HepG2 (cell line): Measurements from ENCODE around the gene TXNL4A. TPM values are rescaled to one million over a fixed set of nuclear protein-coding genes. Genes with fewer than 3 reads are reported as not detected.
A peak's percentile ranks its signal among the peaks of the same experiment; 100 is the strongest.

Source experiments
- ATAC-seq: fragments of 200-7000 bp; cut with Tn5 transposase; 3 replicates; pipeline ENCODE4 v1.9.1; 2020; ENCODE audit warnings: mild to moderate bottlenecking, moderate library complexity
- BruUV-seq: library from RNA; stranded (reverse); fragments of 400-500 nt; replicated peaks from 2 replicates; lab custom pipeline; 2021; lab: Mats Ljungman, UMichigan
- CTCF ChIA-PET: fragments of 300-600 bp; formaldehyde crosslinking; extraction: SDS; loops from one replicate; lab custom pipeline; 2021; ENCODE audit warnings: low total read pairs, inconsistent platforms, low intra/inter-chr PET ratio; lab: Yijun Ruan, JAX
- POLR2A ChIA-PET: fragments of 350-600 bp; sonication (Branson Sonifier 250); formaldehyde crosslinking; loops from one replicate; lab custom pipeline; 2020; ENCODE audit warnings: antibody characterized with exemption, inconsistent platforms; lab: Yijun Ruan, JAX
- DNase-seq: peaks from one replicate; pipeline ENCODE4 v3.0.0-alpha.2; 2015; ENCODE audit warnings: low spot score
- FAIRE-seq: peaks from 3 replicates; lab custom pipeline; 2011; peaks lifted over from hg19 to GRCh38; lab: Jason Lieb, UNC
- H2AFZ ChIP-seq: one replicate; pipeline ENCODE4 v1.6.1; 2011; ENCODE audit warnings: low read length, inconsistent platforms
- H3K27ac ChIP-seq: fragments of 300-600 bp; 3 replicates; pipeline ENCODE4 v1.8.0; 2011; ENCODE audit warnings: mixed run types, mild to moderate bottlenecking, mixed read lengths, low read length, inconsistent platforms; ENCODE audit not compliant: insufficient read depth; ENCODE audit errors: extremely low read length
- H3K27me3 ChIP-seq, 2 experiments: fragments of 200-600 bp in 1 of 2; 2 replicates in 1 of 2; 3 replicates in 1 of 2; pipeline versions ENCODE4 v1.6.0 to v1.8.0; 2011; ENCODE audit warnings: low read length in 2 of 2, mild to moderate bottlenecking in 2 of 2, moderate library complexity in 2 of 2, inconsistent platforms in 1 of 2; ENCODE audit not compliant: insufficient read depth in 2 of 2, control insufficient read depth in 1 of 2
- H3K36me3 ChIP-seq, 2 experiments: fragments of 200-600 bp in 1 of 2; replicated peaks in 1 of 2; 2 replicates in 1 of 2; 3 replicates in 1 of 2; pipeline versions ENCODE4 v1.5.1 to v1.8.0; 2011; ENCODE audit warnings: low read length in 2 of 2, inconsistent platforms in 1 of 2; ENCODE audit not compliant: insufficient read depth in 2 of 2, control insufficient read depth in 1 of 2
- H3K4me1 ChIP-seq: 2 replicates; pipeline ENCODE4 v1.5.1; 2012; ENCODE audit warnings: low read length, inconsistent platforms; ENCODE audit not compliant: insufficient read depth
- H3K4me2 ChIP-seq: 2 replicates; pipeline ENCODE4 v1.6.0; 2011; ENCODE audit warnings: low read depth, low read length, inconsistent platforms
- H3K4me3 ChIP-seq, 3 experiments: fragments of 200-600 bp in 1 of 3; sonication (generic), shearing (Covaris generic) in 1 of 3; replicated peaks in 1 of 3; 2 replicates each; pipeline ENCODE4 v1.5.1; 2011 to 2016; ENCODE audit warnings: low read length in 3 of 3, inconsistent platforms in 2 of 3, low read depth in 2 of 3, mild to moderate bottlenecking in 2 of 3, control low read depth in 1 of 3, mixed read lengths in 1 of 3; ENCODE audit not compliant: insufficient read depth in 1 of 3
- H3K79me2 ChIP-seq: one replicate; pipeline ENCODE4 v1.6.1; 2011; ENCODE audit warnings: low read length, inconsistent platforms; ENCODE audit not compliant: insufficient read depth
- H3K9ac ChIP-seq: 2 replicates; pipeline ENCODE4 v1.6.0; 2011; ENCODE audit warnings: mild to moderate bottlenecking, low read depth, low read length, inconsistent platforms; ENCODE audit not compliant: insufficient read depth
- H3K9me3 ChIP-seq: 2 replicates; pipeline ENCODE4 v1.5.1; 2012; ENCODE audit warnings: mild to moderate bottlenecking, low read length
- H4K20me1 ChIP-seq: 2 replicates; pipeline ENCODE4 v1.6.0; 2011; ENCODE audit warnings: inconsistent platforms, mild to moderate bottlenecking, low read length, moderate library complexity; ENCODE audit not compliant: insufficient read depth
- KLF13 ChIP-seq: sonication (generic); formaldehyde crosslinking; IDR thresholded peaks from 2 replicates; pipeline ENCODE4 v1.4.0; 2020; ENCODE audit warnings: mild to moderate bottlenecking, missing genetic modification reagents
- MBNL3 ChIP-seq: fragments of 250-450 bp; sonication (Bioruptor Pico); conservative IDR thresholded peaks from 2 replicates; pipeline ENCODE4 v1.8.0; 2022; ENCODE audit warnings: mild to moderate bottlenecking, inconsistent platforms
- POLR2AphosphoS5 ChIP-seq: IDR thresholded peaks from 2 replicates; pipeline ENCODE4 v1.6.1; 2012; ENCODE audit warnings: low read depth, low read length
- ZNF205 ChIP-seq: IDR thresholded peaks from 2 replicates; pipeline ENCODE4 v1.6.1; 2018; ENCODE audit warnings: missing biosample characterization, missing genetic modification reagents
- ZNF451 ChIP-seq: sonication (generic); formaldehyde crosslinking; IDR thresholded peaks from 2 replicates; pipeline ENCODE4 v1.5.0; 2020; ENCODE audit warnings: mild to moderate bottlenecking, missing genetic modification reagents
- ZNF776 ChIP-seq: sonication (generic); formaldehyde crosslinking; IDR thresholded peaks from 2 replicates; pipeline ENCODE4 v1.4.0; 2020; ENCODE audit warnings: mild to moderate bottlenecking, missing genetic modification reagents
- ZSCAN21 ChIP-seq: sonication (generic); formaldehyde crosslinking; IDR thresholded peaks from 2 replicates; pipeline ENCODE4 v1.8.0; 2022; ENCODE audit warnings: mild to moderate bottlenecking, missing genetic modification reagents, moderate library complexity, borderline replicate concordance
- WGBS: methylation state at CpG from one replicate; pipeline ENCODE4 v1.1.6; 2017; ENCODE audit warnings: low lambda C conversion rate; 5-methylcytosine and 5-hydroxymethylcytosine counted together
- in situ Hi-C: cut with HindIII; loops from 2 replicates; pipeline ENCODE4 v1.10.0; 2017; ENCODE audit warnings: low pct_unique_long_range_greater_than_20kb; ENCODE audit not compliant: extremely low pct_ligation_motif_present
- intact Hi-C: fragments of 100-400 bp; cut with micrococcal nuclease; formaldehyde crosslinking; loops from one replicate; pipeline ENCODE4 v1.10.0; 2022; ENCODE audit not compliant: unreplicated experiment
- polyA plus RNA-seq, 8 experiments: library from polyadenylated mRNA; depleted of rRNA in 3 of 8; stranded (reverse) in 7 of 8; unstranded in 1 of 8; fragments of >200 nt; fragmentation: Illumina TruSeq in 4 of 8; extraction: Trizol in 4 of 8; gene quantifications; 2 replicates each; pipeline versions ENCODE4 v1.2.1 to v1.2.3, GENCODE V29; 2011 to 2016; ENCODE audit warnings: low read depth in 4 of 8, missing spikeins in 1 of 8, mixed read lengths in 1 of 8; ENCODE audit not compliant: insufficient read depth in 1 of 8
- total RNA-seq, 5 experiments: library from RNA; depleted of rRNA; stranded (reverse); fragments of >200 nt; fragmentation: Illumina TruSeq; extraction: Trizol; gene quantifications; 2 replicates each; pipeline ENCODE4 v1.2.3, GENCODE V29; 2016; ENCODE audit warnings: low read depth in 1 of 5
- TF ChIP-seq, protein P1 (sequence below): sonication (generic); formaldehyde crosslinking; IDR thresholded peaks from 2 replicates; pipeline ENCODE4 v1.8.1; 2023; ENCODE audit warnings: mild to moderate bottlenecking, missing genetic modification reagents
- TF ChIP-seq, protein P2 (sequence below), 2 experiments: IDR thresholded peaks; 2 replicates each; pipeline ENCODE4 v1.6.1; 2011 to 2012; ENCODE audit warnings: low read length in 2 of 2, borderline replicate concordance in 1 of 2, low read depth in 1 of 2, mild to moderate bottlenecking in 1 of 2, moderate library complexity in 1 of 2
- TF ChIP-seq, protein P3 (sequence below): sonication (generic); formaldehyde crosslinking; IDR thresholded peaks from 2 replicates; pipeline ENCODE4 v1.8.1; 2023; ENCODE audit warnings: missing genetic modification reagents, inconsistent platforms, borderline replicate concordance
- TF ChIP-seq, protein P4 (sequence below): sonication (generic); formaldehyde crosslinking; IDR thresholded peaks from 2 replicates; pipeline ENCODE4 v1.5.0; 2020; ENCODE audit warnings: mild to moderate bottlenecking, missing genetic modification reagents
- TF ChIP-seq, protein P5 (sequence below): sonication (generic); formaldehyde crosslinking; IDR thresholded peaks from 2 replicates; pipeline ENCODE4 v1.5.0; 2020; ENCODE audit warnings: mild to moderate bottlenecking, low read depth, missing genetic modification reagents, borderline replicate concordance
- TF ChIP-seq, protein P6 (sequence below): sonication (generic); formaldehyde crosslinking; IDR thresholded peaks from 2 replicates; pipeline ENCODE4 v1.5.0; 2020; ENCODE audit warnings: missing genetic modification reagents, mild to moderate bottlenecking, borderline replicate concordance
- TF ChIP-seq, protein P7 (sequence below): sonication (generic); formaldehyde crosslinking; IDR thresholded peaks from 2 replicates; pipeline ENCODE4 v1.4.0; 2020; ENCODE audit warnings: mild to moderate bottlenecking, missing genetic modification reagents
- TF ChIP-seq, protein P8 (sequence below): sonication (generic); formaldehyde crosslinking; IDR thresholded peaks from 2 replicates; pipeline ENCODE4 v1.8.1; 2022; ENCODE audit warnings: mild to moderate bottlenecking, missing genetic modification reagents

Gene TXNL4A
- total and polyA plus RNA-seq, 2 of the 13 experiments (the other 11 are each of a cell fraction or from before 2014, with no cell fraction given) = 172 to 202 TPM

DNA sequence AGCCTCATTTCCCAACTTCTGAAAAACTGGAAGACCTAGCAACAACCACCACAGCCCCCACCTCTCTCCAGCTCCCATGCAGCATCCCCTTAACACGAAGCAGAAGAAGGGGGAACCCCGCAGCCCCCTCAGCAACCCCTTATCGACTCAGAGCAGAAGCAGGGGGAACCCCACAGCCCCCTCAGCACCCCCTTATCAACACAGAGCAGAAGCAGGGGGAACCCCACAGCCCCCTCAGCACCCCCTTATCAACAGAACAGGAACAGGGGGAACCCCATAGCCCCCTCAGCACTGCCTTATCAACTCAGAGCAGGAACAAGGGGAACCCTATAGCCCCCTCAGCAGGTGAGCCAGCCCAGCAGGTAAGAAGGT, 43.6 kb downstream of the TXNL4A start:
- Histone ChIP-seq H3K27ac (no peak overlapping the region), H3K9ac (no peak overlapping the region), H3K4me1 (peaks cover 84% of the 10 kb centered on the region), H2AFZ (no peak overlapping the region), H3K27me3 (no peaks in the 10 kb centered on the region), H4K20me1 (peaks cover 14% of the 10 kb centered on the region; the same call in 1 of the 2 replicates), H3K79me2 (peaks cover 91% of the 10 kb centered on the region), H3K9me3 (no peaks in the 10 kb centered on the region), H3K4me2 (0 out of 2 replicates have a peak overlapping the region, but pooled peaks have one; percentile 14), H3K4me3 (no peak overlapping the region), H3K36me3 (peaks cover 14 to 41% of the 10 kb centered on the region in 2 experiments; a peak in 4 of 5 replicates)
- ChIA-PET CTCF (no interaction called here), POLR2A (interaction anchor here (1.4 kb wide), 1 partner anchor 10 kb away, joined by 4 read pairs; no protein-coding TSS in a partner anchor)
- no TSS peak for BruUV-seq
- in situ Hi-C loops (no loop called here), intact Hi-C loops (no loop called here)
- no peak for FAIRE-seq
- no peak for ATAC-seq
- no peak for DNase-seq
- 91% methylated on average over 3 of the region's 3 CpGs for WGBS
- TF ChIP-seq MBNL3 (CRISPR knock-in tag) (no peak), ZNF776 (CRISPR knock-in tag) (no peak), POLR2AphosphoS5 (no peak), ZNF451 (CRISPR knock-in tag) (no peak), ZSCAN21 (CRISPR knock-in tag) (no peak), ZNF205 (CRISPR knock-in tag) (no peak), KLF13 (no peak)
- TF ChIP-seq, protein P1, sequence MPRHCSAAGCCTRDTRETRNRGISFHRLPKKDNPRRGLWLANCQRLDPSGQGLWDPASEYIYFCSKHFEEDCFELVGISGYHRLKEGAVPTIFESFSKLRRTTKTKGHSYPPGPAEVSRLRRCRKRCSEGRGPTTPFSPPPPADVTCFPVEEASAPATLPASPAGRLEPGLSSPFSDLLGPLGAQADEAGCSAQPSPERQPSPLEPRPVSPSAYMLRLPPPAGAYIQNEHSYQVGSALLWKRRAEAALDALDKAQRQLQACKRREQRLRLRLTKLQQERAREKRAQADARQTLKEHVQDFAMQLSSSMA (CRISPR knock-in tag) = no peak
- TF ChIP-seq, protein P2, sequence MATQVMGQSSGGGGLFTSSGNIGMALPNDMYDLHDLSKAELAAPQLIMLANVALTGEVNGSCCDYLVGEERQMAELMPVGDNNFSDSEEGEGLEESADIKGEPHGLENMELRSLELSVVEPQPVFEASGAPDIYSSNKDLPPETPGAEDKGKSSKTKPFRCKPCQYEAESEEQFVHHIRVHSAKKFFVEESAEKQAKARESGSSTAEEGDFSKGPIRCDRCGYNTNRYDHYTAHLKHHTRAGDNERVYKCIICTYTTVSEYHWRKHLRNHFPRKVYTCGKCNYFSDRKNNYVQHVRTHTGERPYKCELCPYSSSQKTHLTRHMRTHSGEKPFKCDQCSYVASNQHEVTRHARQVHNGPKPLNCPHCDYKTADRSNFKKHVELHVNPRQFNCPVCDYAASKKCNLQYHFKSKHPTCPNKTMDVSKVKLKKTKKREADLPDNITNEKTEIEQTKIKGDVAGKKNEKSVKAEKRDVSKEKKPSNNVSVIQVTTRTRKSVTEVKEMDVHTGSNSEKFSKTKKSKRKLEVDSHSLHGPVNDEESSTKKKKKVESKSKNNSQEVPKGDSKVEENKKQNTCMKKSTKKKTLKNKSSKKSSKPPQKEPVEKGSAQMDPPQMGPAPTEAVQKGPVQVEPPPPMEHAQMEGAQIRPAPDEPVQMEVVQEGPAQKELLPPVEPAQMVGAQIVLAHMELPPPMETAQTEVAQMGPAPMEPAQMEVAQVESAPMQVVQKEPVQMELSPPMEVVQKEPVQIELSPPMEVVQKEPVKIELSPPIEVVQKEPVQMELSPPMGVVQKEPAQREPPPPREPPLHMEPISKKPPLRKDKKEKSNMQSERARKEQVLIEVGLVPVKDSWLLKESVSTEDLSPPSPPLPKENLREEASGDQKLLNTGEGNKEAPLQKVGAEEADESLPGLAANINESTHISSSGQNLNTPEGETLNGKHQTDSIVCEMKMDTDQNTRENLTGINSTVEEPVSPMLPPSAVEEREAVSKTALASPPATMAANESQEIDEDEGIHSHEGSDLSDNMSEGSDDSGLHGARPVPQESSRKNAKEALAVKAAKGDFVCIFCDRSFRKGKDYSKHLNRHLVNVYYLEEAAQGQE (IDR thresholded peaks at IDR 0.05; ENCODE audit: borderline replicate concordance in 1 of 2, low read depth in 1 of 2, low read length in 2 of 2) = no peak
- TF ChIP-seq, protein P3, sequence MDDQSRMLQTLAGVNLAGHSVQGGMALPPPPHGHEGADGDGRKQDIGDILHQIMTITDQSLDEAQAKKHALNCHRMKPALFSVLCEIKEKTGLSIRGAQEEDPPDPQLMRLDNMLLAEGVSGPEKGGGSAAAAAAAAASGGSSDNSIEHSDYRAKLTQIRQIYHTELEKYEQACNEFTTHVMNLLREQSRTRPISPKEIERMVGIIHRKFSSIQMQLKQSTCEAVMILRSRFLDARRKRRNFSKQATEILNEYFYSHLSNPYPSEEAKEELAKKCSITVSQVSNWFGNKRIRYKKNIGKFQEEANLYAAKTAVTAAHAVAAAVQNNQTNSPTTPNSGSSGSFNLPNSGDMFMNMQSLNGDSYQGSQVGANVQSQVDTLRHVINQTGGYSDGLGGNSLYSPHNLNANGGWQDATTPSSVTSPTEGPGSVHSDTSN (CRISPR knock-in tag) = no peak
- TF ChIP-seq, protein P4, sequence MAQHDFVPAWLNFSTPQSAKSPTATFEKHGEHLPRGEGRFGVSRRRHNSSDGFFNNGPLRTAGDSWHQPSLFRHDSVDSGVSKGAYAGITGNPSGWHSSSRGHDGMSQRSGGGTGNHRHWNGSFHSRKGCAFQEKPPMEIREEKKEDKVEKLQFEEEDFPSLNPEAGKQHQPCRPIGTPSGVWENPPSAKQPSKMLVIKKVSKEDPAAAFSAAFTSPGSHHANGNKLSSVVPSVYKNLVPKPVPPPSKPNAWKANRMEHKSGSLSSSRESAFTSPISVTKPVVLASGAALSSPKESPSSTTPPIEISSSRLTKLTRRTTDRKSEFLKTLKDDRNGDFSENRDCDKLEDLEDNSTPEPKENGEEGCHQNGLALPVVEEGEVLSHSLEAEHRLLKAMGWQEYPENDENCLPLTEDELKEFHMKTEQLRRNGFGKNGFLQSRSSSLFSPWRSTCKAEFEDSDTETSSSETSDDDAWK = no peak
- TF ChIP-seq, protein P5, sequence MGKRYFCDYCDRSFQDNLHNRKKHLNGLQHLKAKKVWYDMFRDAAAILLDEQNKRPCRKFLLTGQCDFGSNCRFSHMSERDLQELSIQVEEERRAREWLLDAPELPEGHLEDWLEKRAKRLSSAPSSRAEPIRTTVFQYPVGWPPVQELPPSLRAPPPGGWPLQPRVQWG (CRISPR knock-in tag) = no peak
- TF ChIP-seq, protein P6, sequence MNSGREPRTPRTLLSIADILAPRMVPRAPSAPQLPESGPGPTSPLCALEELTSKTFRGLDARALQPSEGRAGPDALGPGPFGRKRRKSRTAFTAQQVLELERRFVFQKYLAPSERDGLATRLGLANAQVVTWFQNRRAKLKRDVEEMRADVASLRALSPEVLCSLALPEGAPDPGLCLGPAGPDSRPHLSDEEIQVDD (CRISPR knock-in tag) = no peak
- TF ChIP-seq, protein P7, sequence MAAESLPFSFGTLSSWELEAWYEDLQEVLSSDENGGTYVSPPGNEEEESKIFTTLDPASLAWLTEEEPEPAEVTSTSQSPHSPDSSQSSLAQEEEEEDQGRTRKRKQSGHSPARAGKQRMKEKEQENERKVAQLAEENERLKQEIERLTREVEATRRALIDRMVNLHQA = no peak
- TF ChIP-seq, protein P8, sequence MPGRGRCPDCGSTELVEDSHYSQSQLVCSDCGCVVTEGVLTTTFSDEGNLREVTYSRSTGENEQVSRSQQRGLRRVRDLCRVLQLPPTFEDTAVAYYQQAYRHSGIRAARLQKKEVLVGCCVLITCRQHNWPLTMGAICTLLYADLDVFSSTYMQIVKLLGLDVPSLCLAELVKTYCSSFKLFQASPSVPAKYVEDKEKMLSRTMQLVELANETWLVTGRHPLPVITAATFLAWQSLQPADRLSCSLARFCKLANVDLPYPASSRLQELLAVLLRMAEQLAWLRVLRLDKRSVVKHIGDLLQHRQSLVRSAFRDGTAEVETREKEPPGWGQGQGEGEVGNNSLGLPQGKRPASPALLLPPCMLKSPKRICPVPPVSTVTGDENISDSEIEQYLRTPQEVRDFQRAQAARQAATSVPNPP = no peak
